IMR-90 (cell line): ENCODE results near the gene SFXN3. TPM values are rescaled to one million over a fixed set of nuclear protein-coding genes. Genes with fewer than 3 reads are reported as not detected.

Source experiments
- ATAC-seq: fragments of 200-7000 bp; cut with Tn5 transposase; 2 replicates; pipeline ENCODE4 v1.9.1; 2020; ENCODE audit warnings: low read depth, mild to moderate bottlenecking, moderate library complexity
- BruUV-seq: library from RNA; stranded (reverse); fragments of 400-500 nt; replicated peaks from 2 replicates; lab custom pipeline; 2021; lab: Mats Ljungman, UMichigan
- CTCF ChIA-PET: fragments of 300-600 bp; formaldehyde crosslinking; extraction: SDS; loops from one replicate; lab custom pipeline; 2021; ENCODE audit warnings: antibody characterized with exemption; lab: Yijun Ruan, JAX
- POLR2A ChIA-PET: fragments of 300-600 bp; sonication (Branson Sonifier 250); formaldehyde crosslinking; loops from one replicate; lab custom pipeline; 2022; ENCODE audit warnings: antibody characterized with exemption; ENCODE audit not compliant: unreplicated experiment; lab: Charles Lee
- DNase-seq: peaks from one replicate; pipeline ENCODE4 v3.0.0; 2013
- H2AFZ ChIP-seq: replicated peaks from 2 replicates; pipeline ENCODE3; 2013; ENCODE audit warnings: low read length, mild to moderate bottlenecking; ENCODE audit not compliant: poor library complexity
- H2AK5ac ChIP-seq: 2 replicates; pipeline ENCODE4 v1.6.1; 2013; ENCODE audit warnings: low read depth, low read length, inconsistent platforms
- H2AK9ac ChIP-seq: replicated peaks from 2 replicates; pipeline ENCODE3; 2013; ENCODE audit warnings: mild to moderate bottlenecking, low read depth, low read length, moderate library complexity; ENCODE audit not compliant: poor library complexity
- H2BK120ac ChIP-seq: 2 replicates; pipeline ENCODE4 v1.6.1; 2013; ENCODE audit warnings: low read depth, low read length, inconsistent platforms
- H2BK15ac ChIP-seq: 3 replicates; pipeline ENCODE4 v1.6.1; 2013; ENCODE audit warnings: low read depth, low read length, inconsistent platforms
- H2BK20ac ChIP-seq: 2 replicates; pipeline ENCODE4 v1.6.1; 2013; ENCODE audit warnings: low read depth, mild to moderate bottlenecking, inconsistent platforms, low read length, moderate library complexity
- H2BK5ac ChIP-seq: 2 replicates; pipeline ENCODE4 v1.6.1; 2013; ENCODE audit warnings: mild to moderate bottlenecking, low read depth, low read length, inconsistent platforms; ENCODE audit not compliant: poor library complexity, severe bottlenecking
- H3K14ac ChIP-seq: replicated peaks from 2 replicates; pipeline ENCODE4 v1.6.1; 2013; ENCODE audit warnings: low read depth, low read length, inconsistent platforms
- H3K18ac ChIP-seq: 2 replicates; pipeline ENCODE4 v1.6.1; 2013; ENCODE audit warnings: low read depth, low read length, control low read depth
- H3K23ac ChIP-seq: 2 replicates; pipeline ENCODE4 v1.6.1; 2013; ENCODE audit warnings: low read depth, low read length, inconsistent platforms
- H3K27ac ChIP-seq: 2 replicates; pipeline ENCODE4 v1.5.1; 2013; ENCODE audit warnings: mild to moderate bottlenecking, control low read depth, low read length; ENCODE audit not compliant: insufficient read depth
- H3K27me3 ChIP-seq: 2 replicates; pipeline ENCODE4 v1.6.1; 2013; ENCODE audit warnings: low read length; ENCODE audit not compliant: control insufficient read depth, insufficient read depth
- H3K36me3 ChIP-seq: 2 replicates; pipeline ENCODE4 v1.6.1; 2013; ENCODE audit warnings: low read length, mixed read lengths; ENCODE audit not compliant: control insufficient read depth, insufficient read depth
- H3K4ac ChIP-seq: 2 replicates; pipeline ENCODE4 v1.6.1; 2013; ENCODE audit warnings: low read depth, low read length, inconsistent platforms
- H3K4me1 ChIP-seq: 2 replicates; pipeline ENCODE4 v1.6.1; 2013; ENCODE audit warnings: low read length, mixed read lengths; ENCODE audit not compliant: control insufficient read depth, insufficient read depth
- H3K4me2 ChIP-seq: 2 replicates; pipeline ENCODE4 v1.6.1; 2013; ENCODE audit warnings: low read depth, mild to moderate bottlenecking, control low read depth, low read length, moderate library complexity
- H3K4me3 ChIP-seq: 2 replicates; pipeline ENCODE4 v1.5.1; 2013; ENCODE audit warnings: low read depth, mild to moderate bottlenecking, control low read depth, low read length, moderate library complexity; ENCODE audit not compliant: insufficient read depth
- H3K56ac ChIP-seq: 2 replicates; pipeline ENCODE4 v1.6.1; 2013; ENCODE audit warnings: low read length, inconsistent platforms; ENCODE audit not compliant: insufficient read depth; ENCODE audit errors: extremely low read depth
- H3K79me1 ChIP-seq, 2 experiments: 2 replicates each; pipeline ENCODE4 v1.6.1; 2013; ENCODE audit warnings: low read length in 2 of 2, inconsistent platforms in 1 of 2, low read depth in 1 of 2
- H3K9ac ChIP-seq: 2 replicates; pipeline ENCODE4 v1.6.1; 2013; ENCODE audit warnings: low read depth, low read length, control low read depth
- H3K9me1 ChIP-seq: 2 replicates; pipeline ENCODE4 v1.6.1; 2013; ENCODE audit warnings: low read length, inconsistent platforms; ENCODE audit not compliant: insufficient read depth
- H3K9me3 ChIP-seq: 2 replicates; pipeline ENCODE4 v1.6.1; 2013; ENCODE audit warnings: low read length; ENCODE audit not compliant: control insufficient read depth, insufficient read depth
- H4K20me1 ChIP-seq: 2 replicates; pipeline ENCODE4 v1.6.1; 2013; ENCODE audit warnings: low read length, inconsistent platforms; ENCODE audit not compliant: insufficient read depth
- H4K5ac ChIP-seq: 2 replicates; pipeline ENCODE4 v1.6.1; 2013; ENCODE audit warnings: mild to moderate bottlenecking, low read depth, low read length, control low read depth
- H4K8ac ChIP-seq, 2 experiments: 2 replicates each; pipeline ENCODE4 v1.6.1; 2013; ENCODE audit warnings: low read depth in 2 of 2, low read length in 2 of 2, control low read depth in 1 of 2, inconsistent platforms in 1 of 2
- H4K91ac ChIP-seq: 2 replicates; pipeline ENCODE4 v1.6.1; 2013; ENCODE audit warnings: low read depth, low read length, inconsistent platforms; ENCODE audit not compliant: insufficient read depth
- BHLHE40 ChIP-seq: fragments of 150-350 bp; IDR thresholded peaks from 2 replicates; pipeline ENCODE4 v1.6.1; 2016; ENCODE audit warnings: mild to moderate bottlenecking, low read depth, low read length
- CTCF ChIP-seq: conservative IDR thresholded peaks from 2 replicates; pipeline ENCODE4 v1.5.1; 2012; ENCODE audit warnings: mild to moderate bottlenecking, low read depth, low read length, improper control_type of control experiment
- MAZ ChIP-seq: IDR thresholded peaks from 2 replicates; pipeline ENCODE4 v1.6.1; 2012; ENCODE audit warnings: low read depth, mild to moderate bottlenecking, low read length, improper control_type of control experiment, moderate library complexity, borderline replicate concordance
- NFE2L2 ChIP-seq: fragments of 150-350 bp; IDR thresholded peaks from 2 replicates; pipeline ENCODE4 v1.6.1; 2016; ENCODE audit warnings: low read depth, mild to moderate bottlenecking, low read length
- POLR2A ChIP-seq: IDR thresholded peaks from 2 replicates; pipeline ENCODE4 v1.6.1; 2012; ENCODE audit warnings: mild to moderate bottlenecking, low read depth, low read length
- RFX5 ChIP-seq: IDR thresholded peaks from 2 replicates; pipeline ENCODE4 v1.8.0; 2012; ENCODE audit warnings: low read depth, mild to moderate bottlenecking, low read length, moderate library complexity
- WGBS, 2 experiments: methylation state at CpG; one replicate each; pipeline versions ENCODE4 v1.1.5 to v1.1.7; 2013; ENCODE audit warnings: missing lambda C conversion rate in 2 of 2; ENCODE audit not compliant: insufficient read length in 1 of 2; ENCODE audit errors: extremely low coverage in 2 of 2; 5-methylcytosine and 5-hydroxymethylcytosine counted together
- dilution Hi-C: fragments of 300-500 bp; cut with HindIII; formaldehyde crosslinking; loops from one replicate; pipeline ENCODE4 v1.14.3; 2018; ENCODE audit warnings: low sequenced_read_pairs; ENCODE audit not compliant: unreplicated experiment
- in situ Hi-C: fragments of 300-500 bp; cut with MboI; formaldehyde crosslinking; loops from 3 replicates; pipeline ENCODE4 v1.14.3; 2019; ENCODE audit warnings: low sequenced_read_pairs, inconsistent platforms, mixed read lengths
- intact Hi-C: fragments of 100-400 bp; cut with micrococcal nuclease; formaldehyde crosslinking; loops from 2 replicates; pipeline ENCODE4 v1.10.0; 2022
- polyA plus RNA-seq, 3 experiments: library from polyadenylated mRNA; depleted of rRNA; stranded (reverse); fragments of >200 nt; gene quantifications; 2 replicates each; pipeline ENCODE4 v1.2.3, GENCODE V29; 2012; ENCODE audit warnings: low replicate concordance in 1 of 3
- total RNA-seq: library from RNA; depleted of rRNA; stranded (reverse); fragments of >200 nt; gene quantifications from 2 replicates; pipeline ENCODE4 v1.2.3, GENCODE V29; 2012
- TF ChIP-seq, protein P1 (sequence below): fragments of 150-350 bp; IDR thresholded peaks from 2 replicates; pipeline ENCODE4 v1.6.1; 2017; ENCODE audit warnings: mild to moderate bottlenecking, antibody characterized with exemption, low read length, low read depth

The SFXN3 gene
- total and polyA plus RNA-seq, 2 of the 4 experiments (the other 2 are of a cell fraction): 64.7 to 77.2 TPM

DNA sequence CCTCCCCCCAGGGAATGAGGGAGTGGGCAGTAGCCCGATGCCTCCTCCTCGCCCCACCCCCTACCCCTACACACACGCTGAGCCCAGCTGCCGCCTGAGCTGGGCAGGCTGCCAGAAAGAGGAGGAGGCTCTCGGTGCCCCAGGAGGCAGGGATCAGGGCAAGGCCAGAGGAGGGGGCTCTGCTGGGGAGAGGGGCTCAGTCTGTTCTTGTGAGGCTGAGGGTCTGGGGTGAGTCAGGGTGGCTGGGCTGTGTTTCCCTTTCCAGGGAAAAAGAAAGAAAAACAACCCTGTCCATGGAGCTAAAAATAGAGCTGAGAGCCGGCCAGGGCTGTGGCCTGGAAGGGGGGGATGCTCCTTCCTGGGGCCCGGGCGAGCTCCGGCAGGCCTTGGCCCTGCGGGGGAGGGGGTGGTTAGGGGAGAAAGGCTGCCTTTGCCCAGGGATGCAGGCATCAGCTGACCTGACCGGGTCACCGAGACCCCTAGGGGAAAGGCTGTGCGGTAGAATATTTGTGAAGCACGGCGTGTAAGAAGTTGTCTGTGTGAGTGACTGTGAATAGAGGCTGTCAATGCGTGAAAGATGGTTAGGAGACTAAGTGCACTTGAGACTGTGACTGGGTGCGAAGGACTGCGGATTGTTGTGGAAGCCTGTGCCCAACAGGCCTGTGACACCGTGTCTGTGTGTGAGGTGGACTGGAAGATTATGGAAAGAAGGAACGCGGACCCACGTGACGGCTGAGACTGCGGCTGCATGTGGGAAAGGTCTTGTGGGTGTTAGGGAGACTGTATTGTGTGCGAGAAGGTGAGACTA is 32.6 kb upstream of the SFXN3 start:
- TF ChIP-seq CTCF (0 out of 2 replicates have a peak, but pooled peaks have one; percentile 6), POLR2A (no peak; the same call in 1 of the 2 replicates), NFE2L2 (no peak), MAZ (peak; percentile 82; the same call in 1 of the 2 replicates), RFX5 (no peak), BHLHE40 (peak; percentile 21; the same call in 1 of the 2 replicates)
- TF ChIP-seq, protein P1, sequence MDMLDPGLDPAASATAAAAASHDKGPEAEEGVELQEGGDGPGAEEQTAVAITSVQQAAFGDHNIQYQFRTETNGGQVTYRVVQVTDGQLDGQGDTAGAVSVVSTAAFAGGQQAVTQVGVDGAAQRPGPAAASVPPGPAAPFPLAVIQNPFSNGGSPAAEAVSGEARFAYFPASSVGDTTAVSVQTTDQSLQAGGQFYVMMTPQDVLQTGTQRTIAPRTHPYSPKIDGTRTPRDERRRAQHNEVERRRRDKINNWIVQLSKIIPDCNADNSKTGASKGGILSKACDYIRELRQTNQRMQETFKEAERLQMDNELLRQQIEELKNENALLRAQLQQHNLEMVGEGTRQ: peak; percentile 84
- Histone ChIP-seq H3K56ac (peak overlapping the region; percentile 96), H4K20me1 (peaks cover 31% of the 10 kb centered on the region), H3K4ac (peak overlapping the region; percentile 100), H3K9ac (peak overlapping the region; percentile 66), H3K14ac (peak overlapping the region; percentile 100), H3K4me3 (peak overlapping the region; percentile 78), H3K23ac (peak overlapping the region; percentile 100), H2AFZ (peak overlapping the region; percentile 92), H3K79me1 (peaks cover 8 to 43% of the 10 kb centered on the region in 2 experiments; a peak in 3 of 4 replicates), H2BK15ac (peak overlapping the region; percentile 99), H3K9me3 (no peaks in the 10 kb centered on the region), H3K27me3 (no peaks in the 10 kb centered on the region), H2AK9ac (peak overlapping the region; percentile 100), H3K27ac (peak overlapping the region; percentile 95), H2BK120ac (peak overlapping the region; percentile 99), H2BK5ac (peak overlapping the region; percentile 97), H3K9me1 (peaks cover 4% of the 10 kb centered on the region), H2AK5ac (peak overlapping the region; percentile 100), H4K8ac (peak overlapping the region; percentile 80 to 99), H3K4me1 (peaks cover 25% of the 10 kb centered on the region), H3K18ac (peak overlapping the region; percentile 88), H3K4me2 (peak overlapping the region; percentile 88), H4K5ac (peak overlapping the region; percentile 85), H2BK20ac (peak overlapping the region; percentile 91), H4K91ac (peak overlapping the region; percentile 100), H3K36me3 (peaks cover 12% of the 10 kb centered on the region; the same call in 1 of the 2 replicates)
- WGBS, 2 experiments: 2% methylated on average over 15 of the region's 25 CpGs; no CpG with 5 or more reads in 1 of the 2 experiments
- dilution Hi-C loops (no loop called here), intact Hi-C loops (loop anchor here (1.0 kb wide), 1 partner anchor 15 kb away; no protein-coding TSS in a partner anchor), in situ Hi-C loops (no loop called here)
- peak; percentile 21 for ATAC-seq
- BruUV-seq: no TSS peak
- ChIA-PET CTCF (interaction anchor here (0.6 to 4.4 kb wide), 4 partner anchors 9 to 61 kb away, joined by 3 to 48 read pairs (median 9); no protein-coding TSS in a partner anchor), POLR2A (no interaction called here)
- DNase-seq: peak; percentile 81
